ENCODE data around the gene TCEAL5.
"Not testable (repeated sequence)": the region's sequence is repeated elsewhere in the genome, so short reads cannot be mapped to it uniquely, and the experiment has no call there.

Gene TCEAL5

GRCh38 chrX:103233263-103233662 is 43.3 kb downstream of the TCEAL5 start:
- DNase-seq, result no peak

GRCh38 chrX:103225918-103226317 is 50.6 kb downstream of the TCEAL5 start:
- DNase-seq, result not testable (repeated sequence)

Measured in activated CD4-positive, CD25-positive, alpha-beta regulatory T cell (primary cell).